Activated CD8-positive, alpha-beta memory T cell treated with anti-CD3 and anti-CD28 coated beads for 4 hours (primary cell): ENCODE data around the gene USP5.

Experiments
- DNase-seq, 2 donors: peaks; one replicate each; pipeline ENCODE4 v3.0.0-alpha.2; 2020; ENCODE audit warnings: low read depth in 2 of 2

USP5 gene

GRCh38 chr12:6840330-6840729, 11.6 kb upstream of the USP5 start:
- DNase-seq, result no peak

DNA sequence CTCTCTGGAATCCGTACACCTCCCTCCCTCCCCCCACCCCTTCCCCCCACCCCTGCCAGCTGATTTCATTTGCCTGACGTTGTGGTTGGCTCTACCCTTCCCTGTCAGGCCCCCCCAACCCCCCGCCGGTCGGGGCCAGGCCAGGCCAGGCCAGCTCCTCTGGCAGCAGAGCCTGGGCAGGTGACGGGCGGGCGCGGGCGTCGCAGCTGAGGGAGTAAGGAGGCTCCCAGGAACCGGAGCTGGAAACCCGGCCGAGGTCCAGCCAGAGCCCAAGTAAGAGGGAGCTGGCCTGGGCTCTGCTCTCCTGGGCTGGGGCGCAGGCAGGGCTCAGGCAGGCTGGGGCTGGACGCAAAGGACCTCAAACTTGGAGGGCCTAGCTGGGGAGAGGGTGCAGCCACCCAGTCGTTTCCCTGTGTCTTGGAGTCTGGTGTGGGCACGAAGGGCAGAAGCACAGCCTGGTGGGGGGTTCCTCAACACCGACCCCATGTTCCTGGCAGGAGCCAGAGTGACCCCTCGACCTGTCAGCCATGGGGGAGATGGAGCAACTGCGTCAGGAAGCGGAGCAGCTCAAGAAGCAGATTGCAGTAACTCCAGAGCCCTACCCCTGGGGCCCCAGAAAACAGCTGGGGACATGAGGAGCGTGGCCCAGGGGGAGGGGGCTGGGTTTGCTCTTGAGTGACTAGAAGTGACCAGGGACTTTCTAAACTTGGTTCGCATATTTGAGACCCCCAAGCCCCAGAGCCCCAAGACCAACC, 11.0 kb upstream of the USP5 start, which contains the start of gene GNB3:
Gene GNB3, plus strand, starts transcription at position 165 of the 755 bp plus-strand sequence. Its CDS starts 363 bp downstream, at position 528.
- DNase-seq, result no peak

- DNase-seq, result no peak
These were observed 9.9 kb upstream of the USP5 start for GRCh38 chr12:6842075-6842474.

DNA sequence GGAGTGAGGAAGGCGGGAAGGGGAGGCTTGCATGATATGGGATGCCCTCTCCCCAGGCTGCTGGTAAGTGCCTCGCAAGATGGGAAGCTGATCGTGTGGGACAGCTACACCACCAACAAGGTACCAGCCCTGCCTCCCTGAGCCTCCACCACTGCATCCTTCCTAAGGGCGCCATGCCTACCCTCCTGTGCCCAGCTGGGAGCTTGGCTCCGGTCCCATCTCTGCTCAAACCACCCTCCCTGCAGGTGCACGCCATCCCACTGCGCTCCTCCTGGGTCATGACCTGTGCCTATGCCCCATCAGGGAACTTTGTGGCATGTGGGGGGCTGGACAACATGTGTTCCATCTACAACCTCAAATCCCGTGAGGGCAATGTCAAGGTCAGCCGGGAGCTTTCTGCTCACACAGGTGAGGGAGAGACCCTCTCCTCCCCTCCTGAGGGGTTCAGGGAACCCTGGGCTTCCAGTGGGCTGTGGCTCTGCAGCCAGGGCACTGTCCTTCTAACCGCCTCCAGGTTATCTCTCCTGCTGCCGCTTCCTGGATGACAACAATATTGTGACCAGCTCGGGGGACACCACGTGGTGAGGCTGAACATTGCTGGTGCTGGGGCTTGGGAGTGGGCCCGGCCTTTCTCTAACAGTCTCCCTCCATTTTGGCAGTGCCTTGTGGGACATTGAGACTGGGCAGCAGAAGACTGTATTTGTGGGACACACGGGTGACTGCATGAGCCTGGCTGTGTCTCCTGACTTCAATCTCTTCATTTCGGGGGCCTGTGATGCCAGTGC, 8.6 kb upstream of the USP5 start:
- no peak for DNase-seq

GRCh38 chr12:6845395-6845794, 6.6 kb upstream of the USP5 start:
- no peak for DNase-seq

GRCh38 chr12:6846316-6846869, 5.6 kb upstream of the USP5 start:
- no peak for DNase-seq

DNA sequence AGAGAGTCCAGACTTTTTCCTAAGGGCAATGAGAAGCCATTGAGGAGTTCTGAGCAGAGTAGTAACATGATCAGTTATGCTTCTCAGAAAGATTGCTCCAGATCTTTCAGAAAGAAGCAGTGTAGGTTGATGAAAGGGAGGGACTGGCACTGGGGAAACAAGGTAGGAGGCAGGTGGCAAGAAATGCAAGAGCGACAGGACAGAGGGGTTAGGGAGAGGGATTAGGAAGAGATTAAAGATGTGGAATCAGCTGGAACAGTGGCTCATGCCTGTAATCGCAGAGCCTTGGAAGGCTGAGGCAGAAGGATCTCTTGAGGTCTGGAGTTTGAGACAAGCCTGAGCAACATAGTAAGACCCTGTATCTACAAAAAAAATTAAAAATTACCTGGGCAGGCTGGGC, 4.3 kb upstream of the USP5 start:
- DNase-seq, result no peak

DNA sequence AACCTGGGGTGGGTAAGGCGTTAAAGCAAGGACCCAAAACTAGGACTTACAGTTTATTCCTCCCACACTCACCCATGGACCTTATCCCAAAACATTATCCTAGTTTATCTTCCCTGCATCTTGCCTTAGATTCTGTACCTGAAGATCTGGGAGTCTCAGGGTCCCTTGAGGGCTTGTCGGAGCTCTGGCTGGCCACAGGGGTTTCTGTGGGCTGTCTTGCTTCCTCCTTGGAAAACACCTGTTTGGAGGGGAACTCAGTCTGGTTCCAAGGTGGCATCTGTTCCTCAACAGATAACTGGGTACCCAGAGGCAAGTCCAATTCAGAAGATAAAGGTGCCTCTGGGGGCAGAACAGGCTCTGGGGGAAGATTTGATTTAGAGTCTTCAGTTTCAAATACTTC, 2.5 kb upstream of the USP5 start:
- DNase-seq, result no peak

- no peak for DNase-seq
These were observed 1.9 kb upstream of the USP5 start for GRCh38 chr12:6849976-6850560.

DNA sequence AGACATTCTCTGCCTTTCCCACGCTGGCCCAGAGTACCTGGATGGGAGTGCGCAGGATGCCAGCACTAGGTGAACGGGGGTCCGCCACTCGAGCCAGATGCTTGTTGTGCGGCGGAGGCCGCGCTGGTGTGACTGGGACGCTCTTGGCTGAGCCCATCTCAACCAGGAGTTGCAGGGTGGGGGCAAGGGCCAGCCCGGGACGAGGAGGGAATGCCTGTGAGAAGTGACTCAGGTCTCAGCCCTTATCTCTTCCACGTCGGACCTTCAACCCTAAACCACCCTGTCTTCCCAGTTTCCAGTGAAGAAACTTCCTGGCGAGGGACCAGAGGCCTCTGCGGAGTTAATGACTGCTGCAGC, 1.2 kb upstream of the USP5 start:
- DNase-seq, result no peak

- peak; percentile 80 to 88 for DNase-seq
These were observed 613 bp upstream of the USP5 start, which contains the start of gene CDCA3 for GRCh38 chr12:6851153-6851920. Gene CDCA3 (minus strand): TSS chr12:6851286. CDS start chr12:6850952, 334 bp downstream.

- DNase-seq, result no peak
These were observed 853 bp downstream of the USP5 start for GRCh38 chr12:6852651-6853354.

DNA sequence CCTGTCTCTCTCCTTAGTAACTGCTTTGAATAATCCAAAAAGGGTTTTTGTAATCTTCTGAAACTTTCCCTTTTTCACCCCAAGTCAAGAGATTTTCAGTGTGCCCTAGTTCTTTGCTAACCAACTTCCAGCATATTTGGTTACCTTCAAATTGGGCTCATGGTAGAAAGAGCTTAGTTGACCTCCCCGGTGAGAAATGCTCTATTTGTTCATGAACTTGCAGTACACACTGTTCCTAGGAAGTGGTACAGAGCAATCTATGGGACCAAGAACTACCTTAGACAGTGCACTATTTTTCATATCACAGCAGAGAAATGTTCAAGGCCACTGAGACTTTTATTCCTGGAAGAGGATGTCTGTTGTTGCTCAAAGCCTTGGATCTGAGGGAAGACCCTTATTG, 1.7 kb downstream of the USP5 start:
- no peak for DNase-seq

DNA sequence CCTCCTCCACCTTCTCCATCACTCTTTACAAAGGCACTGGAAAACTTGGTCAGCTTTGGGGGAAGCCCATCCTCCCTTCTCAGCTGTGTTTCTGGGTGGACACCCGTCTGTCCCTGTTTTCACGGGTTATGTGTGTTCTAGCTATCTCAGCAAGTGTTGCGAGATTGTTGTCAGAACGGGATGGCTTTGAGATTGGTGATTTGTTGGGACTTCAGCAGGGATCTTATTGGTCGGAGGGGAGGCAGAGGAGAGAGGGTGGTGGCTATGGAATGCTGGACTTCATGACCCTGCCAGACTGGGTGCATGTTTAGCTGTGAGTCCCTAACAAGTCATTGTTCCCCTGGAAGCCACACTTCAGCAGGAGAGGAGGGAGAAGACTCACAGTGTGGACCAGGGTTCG, 2.1 kb downstream of the USP5 start:
- no peak for DNase-seq

GRCh38 chr12:6855322-6855721, 3.4 kb downstream of the USP5 start:
- DNase-seq, result no peak

DNA sequence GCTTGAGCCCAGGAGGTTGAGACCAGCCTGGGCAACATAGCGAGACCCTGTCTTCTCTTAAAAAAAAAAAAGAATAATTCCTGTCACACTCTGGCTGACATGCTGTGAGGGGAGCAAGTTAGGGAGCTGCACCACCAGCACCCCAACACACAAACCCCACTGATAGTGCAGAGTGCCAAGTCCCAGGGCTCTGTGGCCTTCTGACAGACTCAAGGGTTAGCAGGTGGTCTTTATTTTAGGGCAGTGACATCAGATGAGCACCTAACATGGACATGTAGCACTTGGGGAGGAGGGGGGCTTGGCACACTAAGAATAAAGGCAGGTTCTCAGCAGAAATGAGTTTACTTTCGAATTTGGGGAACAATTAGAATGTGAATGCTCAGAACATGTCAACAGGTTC, 6.8 kb downstream of the USP5 start:
- no peak for DNase-seq

- no peak for DNase-seq
These were observed 8.2 kb downstream of the USP5 start for GRCh38 chr12:6860116-6860515.

DNA sequence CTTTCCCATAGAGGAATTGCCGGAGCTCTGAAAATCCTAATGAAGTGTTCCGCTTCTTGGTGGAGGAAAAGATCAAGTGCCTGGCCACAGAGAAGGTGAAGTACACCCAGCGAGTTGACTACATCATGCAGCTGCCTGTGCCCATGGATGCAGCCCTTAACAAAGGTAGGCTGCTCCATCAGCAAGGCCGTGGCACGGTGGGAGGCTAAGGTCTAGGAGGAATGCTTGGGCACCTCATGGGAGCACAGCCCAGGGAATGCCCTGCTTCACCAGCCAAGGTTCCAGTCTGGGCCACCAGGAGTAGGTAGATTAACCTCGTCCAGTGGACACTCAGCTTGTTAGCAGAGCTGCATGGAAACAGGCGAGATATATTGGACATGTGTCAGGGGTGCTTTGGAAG, 9.0 kb downstream of the USP5 start:
- DNase-seq, result no peak

- no peak for DNase-seq
These were observed 9.4 kb downstream of the USP5 start for GRCh38 chr12:6861391-6861790.

GRCh38 chr12:6863033-6863432, 11.1 kb downstream of the USP5 start:
- no peak for DNase-seq
